ENCODE data around the gene LAMA3. TPM values are rescaled to one million over a fixed set of nuclear protein-coding genes. Genes with fewer than 3 reads are reported as not detected.

The LAMA3 gene
- total RNA-seq, 1 donor from 2014 or later: 1.7 TPM

- H3K4me1 Mint-ChIP-seq (ENCODE audit: unreplicated experiment): no peaks in the 10 kb centered on the region
- no peak for TF ChIP-seq CTCF (IDR thresholded peaks at IDR 0.05; ENCODE audit: unreplicated experiment)
These were observed 68.1 kb downstream of the LAMA3 start for GRCh38 chr18:23757437-23757733.

GRCh38 chr18:23758281-23758680, 69.0 kb downstream of the LAMA3 start:
- no peaks in the 10 kb centered on the region for H3K36me3 Mint-ChIP-seq (ENCODE audit: low read depth, unreplicated experiment)
- H3K27ac Mint-ChIP-seq (ENCODE audit: unreplicated experiment): no peak overlapping the region
- H3K27me3 Mint-ChIP-seq (ENCODE audit: unreplicated experiment): peaks cover 1% of the 10 kb centered on the region
- H3K4me1 Mint-ChIP-seq (ENCODE audit: unreplicated experiment): no peaks in the 10 kb centered on the region
- H3K4me3 Mint-ChIP-seq (ENCODE audit: unreplicated experiment): no peak overlapping the region
- no peak for TF ChIP-seq CTCF (IDR thresholded peaks at IDR 0.05; ENCODE audit: unreplicated experiment)
- no peak for DNase-seq (ENCODE audit: low spot score)
- no peaks in the 10 kb centered on the region for H3K9me3 Mint-ChIP-seq (ENCODE audit: unreplicated experiment)

More at GRCh38 chr18:23757437-23757733, 68.1 kb downstream of the LAMA3 start:
- Mint-ChIP-seq H3K27ac (ENCODE audit: unreplicated experiment) (no peak overlapping the region), H3K36me3 (ENCODE audit: low read depth, unreplicated experiment) (no peaks in the 10 kb centered on the region), H3K9me3 (ENCODE audit: unreplicated experiment) (no peaks in the 10 kb centered on the region), H3K27me3 (ENCODE audit: unreplicated experiment) (peaks cover 1% of the 10 kb centered on the region), H3K4me3 (ENCODE audit: unreplicated experiment) (no peak overlapping the region)
- no peak for DNase-seq (ENCODE audit: low spot score)

- Mint-ChIP-seq H3K27me3 (ENCODE audit: unreplicated experiment) (peaks cover 1% of the 10 kb centered on the region), H3K9me3 (ENCODE audit: unreplicated experiment) (no peaks in the 10 kb centered on the region), H3K4me3 (ENCODE audit: unreplicated experiment) (no peak overlapping the region), H3K27ac (ENCODE audit: unreplicated experiment) (no peak overlapping the region), H3K36me3 (ENCODE audit: low read depth, unreplicated experiment) (no peaks in the 10 kb centered on the region), H3K4me1 (ENCODE audit: unreplicated experiment) (no peaks in the 10 kb centered on the region)
- no peak for DNase-seq (ENCODE audit: low spot score)
- TF ChIP-seq CTCF (IDR thresholded peaks at IDR 0.05; ENCODE audit: unreplicated experiment): no peak
These were observed 72.7 kb downstream of the LAMA3 start for GRCh38 chr18:23761941-23762340.

GRCh38 chr18:23763343-23763742, 74.1 kb downstream of the LAMA3 start:
- no peaks in the 10 kb centered on the region for H3K9me3 Mint-ChIP-seq (ENCODE audit: unreplicated experiment)
- no peaks in the 10 kb centered on the region for H3K36me3 Mint-ChIP-seq (ENCODE audit: low read depth, unreplicated experiment)
- no peak for TF ChIP-seq CTCF (IDR thresholded peaks at IDR 0.05; ENCODE audit: unreplicated experiment)
- H3K27ac Mint-ChIP-seq (ENCODE audit: unreplicated experiment): no peak overlapping the region
- H3K4me3 Mint-ChIP-seq (ENCODE audit: unreplicated experiment): no peak overlapping the region
- H3K27me3 Mint-ChIP-seq (ENCODE audit: unreplicated experiment): peaks cover 1% of the 10 kb centered on the region
- H3K4me1 Mint-ChIP-seq (ENCODE audit: unreplicated experiment): no peaks in the 10 kb centered on the region
- DNase-seq (ENCODE audit: low spot score): no peak

- H3K4me1 Mint-ChIP-seq (ENCODE audit: unreplicated experiment): no peaks in the 10 kb centered on the region
- H3K27me3 Mint-ChIP-seq (ENCODE audit: unreplicated experiment): no peaks in the 10 kb centered on the region
- no peaks in the 10 kb centered on the region for H3K36me3 Mint-ChIP-seq (ENCODE audit: low read depth, unreplicated experiment)
- H3K27ac Mint-ChIP-seq (ENCODE audit: unreplicated experiment): no peak overlapping the region
- H3K4me3 Mint-ChIP-seq (ENCODE audit: unreplicated experiment): no peak overlapping the region
- no peak for DNase-seq (ENCODE audit: low spot score)
- no peak for TF ChIP-seq CTCF (IDR thresholded peaks at IDR 0.05; ENCODE audit: unreplicated experiment)
- H3K9me3 Mint-ChIP-seq (ENCODE audit: unreplicated experiment): no peaks in the 10 kb centered on the region
These were observed 76.7 kb downstream of the LAMA3 start for GRCh38 chr18:23765931-23766330.
